ENCODE measurements around the gene B4GALT3. TPM values are rescaled to one million over a fixed set of nuclear protein-coding genes. Genes with fewer than 3 reads are reported as not detected.

Gene B4GALT3
- polyA plus RNA-seq, 1 donor: 22.2 TPM

DNA sequence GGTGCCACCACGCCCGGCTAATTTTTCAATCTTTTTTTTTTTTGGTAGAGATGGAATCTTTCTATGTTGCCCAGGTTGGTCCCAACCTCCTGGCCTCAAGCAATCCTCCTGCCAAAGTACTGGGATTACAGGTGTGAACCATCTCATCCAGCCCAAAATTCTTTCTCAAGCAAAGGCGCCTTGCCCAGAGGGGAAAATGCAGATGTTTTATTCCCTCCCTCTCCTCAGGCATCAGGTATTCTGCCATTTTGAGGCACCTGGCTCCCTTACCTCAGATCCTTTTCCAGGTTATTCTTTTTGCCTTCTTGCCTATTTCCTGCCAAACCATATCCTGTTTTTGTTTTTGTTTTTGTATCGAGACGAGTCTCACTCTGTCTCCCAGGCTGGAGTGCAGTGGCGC, 11.1 kb upstream of the B4GALT3 start:
- DNase-seq (ENCODE audit: low read depth): no peak

DNA sequence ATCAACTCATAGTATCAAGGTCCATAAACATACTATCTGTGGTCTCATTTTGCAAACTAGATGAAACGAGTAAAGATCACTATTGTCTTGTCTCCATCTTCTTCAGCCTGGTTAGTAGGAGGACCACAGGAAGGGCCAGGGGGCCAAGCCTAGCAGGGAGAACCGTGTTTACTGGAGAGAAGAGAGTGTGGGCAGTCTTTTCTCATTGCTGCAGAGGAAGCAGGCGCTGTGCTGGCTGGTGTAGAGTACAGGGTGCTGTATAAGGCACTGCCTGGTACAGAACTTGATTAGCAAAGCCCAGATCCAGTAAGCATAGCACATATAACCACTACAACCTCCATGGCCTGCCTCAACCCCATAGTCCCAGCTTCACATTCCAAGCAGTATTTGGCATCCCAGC, 10.0 kb upstream of the B4GALT3 start:
- no peak for DNase-seq (ENCODE audit: low read depth)

DNA sequence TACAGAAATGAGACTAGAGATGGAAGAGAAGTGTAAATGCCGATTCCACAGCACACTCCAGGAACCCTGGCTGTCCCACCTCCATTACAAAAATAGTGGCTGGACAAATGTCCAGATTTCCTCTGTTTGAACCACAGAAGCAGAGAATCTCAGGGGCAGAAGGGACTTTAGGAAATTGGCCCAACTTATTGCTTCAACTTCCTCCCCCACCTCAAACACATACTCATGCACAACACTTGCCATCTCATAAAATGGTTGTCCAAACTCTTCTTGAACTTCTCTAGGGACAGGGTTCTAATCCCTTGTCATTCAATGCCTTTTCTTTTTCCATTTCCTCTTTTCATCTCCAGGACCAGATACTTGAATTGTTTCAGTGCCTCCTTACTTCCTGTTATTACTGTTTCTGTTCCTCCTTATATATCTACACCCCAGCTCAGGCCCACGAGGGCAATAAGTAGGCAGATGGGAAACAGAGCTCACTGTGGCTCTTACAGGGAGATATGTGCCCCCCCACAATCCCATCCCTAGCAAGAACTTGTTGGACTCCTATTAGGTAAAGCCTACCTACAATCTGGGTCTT, 8.5 kb upstream of the B4GALT3 start:
- DNase-seq (ENCODE audit: low read depth): no peak

DNA sequence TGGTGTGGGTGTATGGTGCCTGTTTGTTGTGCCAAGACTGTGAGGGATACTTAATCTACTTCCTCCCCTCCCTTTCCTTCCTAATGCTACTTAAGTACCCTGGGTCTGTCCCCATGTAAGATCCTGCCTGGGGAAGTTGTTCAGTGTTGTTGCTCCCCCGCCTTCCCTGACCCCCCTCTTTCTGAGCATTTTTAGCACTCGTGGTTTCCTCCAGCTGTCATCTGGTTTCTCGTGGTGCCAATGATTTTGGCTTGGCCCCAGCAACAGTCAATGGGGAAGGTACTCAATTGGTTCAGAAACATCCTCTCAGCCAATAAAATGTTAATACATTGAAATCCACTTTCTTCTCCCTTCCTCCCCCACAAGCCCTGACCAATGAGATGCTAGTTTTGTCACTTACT, 8.0 kb upstream of the B4GALT3 start:
- DNase-seq (ENCODE audit: low read depth): no peak

DNA sequence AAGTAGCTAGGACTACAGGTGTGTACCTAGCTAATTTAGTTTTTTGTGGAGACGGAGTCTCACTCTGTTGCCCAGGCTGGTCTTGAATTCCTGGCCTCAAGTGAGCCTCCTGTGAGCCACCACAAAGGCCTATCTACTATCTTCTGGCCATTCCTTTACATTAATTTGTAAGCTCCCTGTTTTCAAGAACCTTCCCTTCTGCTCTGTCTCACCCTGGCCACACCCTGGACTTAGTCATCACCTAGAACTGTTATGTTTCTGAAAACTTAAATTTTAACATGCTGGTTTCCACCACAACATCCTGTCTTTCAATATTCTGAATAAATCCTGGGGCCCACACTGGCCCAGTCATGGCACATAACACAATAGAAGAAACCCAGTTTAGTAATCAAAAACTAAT, 4.9 kb upstream of the B4GALT3 start:
- no peak for DNase-seq (ENCODE audit: low read depth)

- no peak for DNase-seq (ENCODE audit: low read depth)
Measured at GRCh38 chr1:161180639-161181038, 3.3 kb upstream of the B4GALT3 start.

GRCh38 chr1:161179698-161180097, 2.4 kb upstream of the B4GALT3 start:
- no peak for DNase-seq (ENCODE audit: low read depth)

DNA sequence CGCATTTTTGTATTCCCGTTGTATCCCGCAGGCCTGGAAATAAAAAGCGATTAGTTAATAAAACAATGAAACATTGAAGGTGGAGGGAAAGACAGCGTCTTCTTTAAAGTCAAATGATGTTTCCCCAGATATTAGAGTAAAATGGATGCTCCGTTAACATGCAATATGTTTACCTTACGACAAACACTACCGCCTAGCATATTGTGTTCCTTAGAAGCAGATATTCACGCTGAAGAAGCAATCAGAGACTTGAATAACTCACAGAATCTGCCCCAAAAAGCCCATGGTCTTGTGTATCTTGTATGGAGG, 583 bp upstream of the B4GALT3 start:
- DNase-seq (ENCODE audit: low read depth): no peak

- DNase-seq (ENCODE audit: low read depth): no peak
Measured at GRCh38 chr1:161176468-161177111, 717 bp downstream of the B4GALT3 start.

DNA sequence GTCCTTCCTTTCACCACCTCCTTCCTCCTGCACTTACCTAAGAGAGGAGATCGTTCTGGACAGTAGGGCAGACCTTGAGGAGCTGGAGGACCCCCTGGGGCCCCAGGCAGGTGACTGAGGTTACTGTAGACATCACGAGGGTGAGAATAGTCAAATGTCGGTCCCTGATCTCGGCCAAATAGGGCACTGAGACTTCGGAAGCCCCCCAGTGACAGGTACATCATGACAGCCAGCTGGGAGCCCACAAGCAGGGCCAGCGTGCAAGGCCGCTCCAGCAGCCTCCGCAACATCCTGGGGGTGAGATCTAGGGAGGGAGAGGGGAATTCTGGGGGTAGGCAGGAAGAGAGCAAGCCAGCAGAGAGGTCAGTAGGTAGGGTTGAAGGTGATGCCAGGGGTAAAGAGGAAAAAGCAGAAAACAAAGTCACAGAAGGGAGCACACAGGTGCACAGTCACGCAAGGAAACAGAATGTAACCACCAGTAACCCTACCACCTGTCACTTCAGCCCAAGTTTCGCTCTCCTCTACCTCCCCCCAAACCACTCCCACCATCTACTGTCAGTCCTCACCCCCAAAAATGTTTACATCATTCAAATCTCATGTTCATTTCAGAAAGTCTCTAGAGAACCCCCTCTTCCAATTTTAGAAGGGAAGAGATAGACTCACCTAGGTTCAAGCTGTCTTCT, 1.4 kb downstream of the B4GALT3 start:
- no peak for DNase-seq (ENCODE audit: low read depth)

DNA sequence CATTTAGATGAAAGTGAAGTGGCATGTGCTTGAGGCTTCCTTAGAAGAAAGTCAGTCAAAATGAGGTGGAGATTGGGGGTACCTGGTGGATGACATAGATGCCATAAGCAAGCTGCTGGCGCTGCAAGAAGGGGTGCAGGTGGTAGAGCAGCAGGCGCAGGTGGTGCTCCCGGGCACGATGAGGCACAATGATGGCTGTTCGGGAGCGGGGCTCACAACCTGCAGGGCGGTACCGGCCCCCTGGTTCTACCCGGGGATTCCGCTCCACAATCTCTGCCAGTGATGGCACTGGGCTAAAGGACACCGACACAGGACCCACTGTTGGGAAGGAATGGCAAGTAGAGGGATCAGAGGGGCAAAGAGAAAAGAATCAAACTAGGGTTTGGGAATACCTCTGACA, 2.4 kb downstream of the B4GALT3 start:
- DNase-seq (ENCODE audit: low read depth): no peak

DNA sequence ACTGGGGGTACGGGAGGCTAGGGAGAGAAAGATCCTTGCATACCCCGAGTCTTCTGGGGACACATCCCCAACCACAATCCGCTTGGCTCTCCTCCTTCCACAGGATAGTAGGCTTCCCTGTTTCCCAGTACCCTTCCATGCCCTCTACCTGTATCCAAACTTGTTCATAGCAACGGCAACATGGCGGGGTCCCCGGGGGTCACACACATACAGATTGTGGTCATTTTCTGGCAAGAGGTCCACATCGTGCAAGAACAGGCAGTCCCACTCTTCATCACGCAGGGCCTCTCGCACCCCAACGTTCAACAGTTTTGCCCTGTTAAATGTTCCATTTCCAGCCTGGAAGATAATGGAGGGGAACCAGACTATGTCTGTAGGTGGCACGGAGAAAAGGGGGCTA, 3.6 kb downstream of the B4GALT3 start:
- no peak for DNase-seq (ENCODE audit: low read depth)

GRCh38 chr1:161172776-161173376, 4.4 kb downstream of the B4GALT3 start:
- DNase-seq (ENCODE audit: low read depth): no peak

GRCh38 chr1:161172349-161172748, 5.0 kb downstream of the B4GALT3 start:
- no peak for DNase-seq (ENCODE audit: low read depth)

GRCh38 chr1:161171696-161172095, 5.6 kb downstream of the B4GALT3 start:
- no peak for DNase-seq (ENCODE audit: low read depth)

DNA sequence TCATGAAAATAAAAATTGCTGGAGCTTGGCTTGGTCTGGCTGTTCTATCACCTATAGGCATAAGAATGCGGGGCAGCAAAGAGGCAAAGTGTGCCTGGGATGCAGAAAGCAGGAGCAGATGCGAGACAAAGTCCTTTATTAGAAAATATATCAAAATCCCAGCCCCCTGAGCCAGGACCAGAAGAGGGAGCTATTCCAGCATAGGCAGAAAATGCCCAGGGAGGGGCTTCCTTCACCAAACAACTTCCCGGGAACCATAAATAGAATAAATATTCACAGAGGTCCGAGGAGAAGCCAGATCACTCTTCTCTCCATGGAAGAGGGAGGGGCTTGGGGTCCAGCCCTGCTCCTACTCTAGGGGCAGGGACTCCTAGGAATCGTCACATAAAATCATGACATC, 6.1 kb downstream of the B4GALT3 start:
- no peak for DNase-seq (ENCODE audit: low read depth)

DNA sequence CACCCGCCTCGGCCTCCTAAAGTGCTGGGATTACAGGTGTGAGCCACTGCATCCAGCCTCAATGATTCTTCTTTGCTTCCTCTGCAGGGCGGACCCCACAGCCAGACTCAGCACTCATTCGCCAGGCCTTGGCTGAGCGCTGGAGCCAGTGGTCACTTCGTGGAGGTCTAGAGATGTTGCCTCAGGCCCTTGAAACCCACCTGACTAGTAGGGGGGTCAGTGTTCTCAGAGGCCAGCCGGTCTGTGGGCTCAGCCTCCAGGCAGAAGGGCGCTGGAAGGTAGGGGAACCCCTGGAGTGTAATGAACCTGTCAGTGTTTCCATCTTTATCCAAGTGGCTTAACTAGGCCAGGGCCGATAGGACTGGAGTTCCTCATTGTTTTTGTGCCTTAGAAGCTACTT, 8.4 kb downstream of the B4GALT3 start:
- DNase-seq (ENCODE audit: low read depth): no peak

GRCh38 chr1:161166669-161167548, 10.4 kb downstream of the B4GALT3 start:
- no peak for DNase-seq (ENCODE audit: low read depth)

DNA sequence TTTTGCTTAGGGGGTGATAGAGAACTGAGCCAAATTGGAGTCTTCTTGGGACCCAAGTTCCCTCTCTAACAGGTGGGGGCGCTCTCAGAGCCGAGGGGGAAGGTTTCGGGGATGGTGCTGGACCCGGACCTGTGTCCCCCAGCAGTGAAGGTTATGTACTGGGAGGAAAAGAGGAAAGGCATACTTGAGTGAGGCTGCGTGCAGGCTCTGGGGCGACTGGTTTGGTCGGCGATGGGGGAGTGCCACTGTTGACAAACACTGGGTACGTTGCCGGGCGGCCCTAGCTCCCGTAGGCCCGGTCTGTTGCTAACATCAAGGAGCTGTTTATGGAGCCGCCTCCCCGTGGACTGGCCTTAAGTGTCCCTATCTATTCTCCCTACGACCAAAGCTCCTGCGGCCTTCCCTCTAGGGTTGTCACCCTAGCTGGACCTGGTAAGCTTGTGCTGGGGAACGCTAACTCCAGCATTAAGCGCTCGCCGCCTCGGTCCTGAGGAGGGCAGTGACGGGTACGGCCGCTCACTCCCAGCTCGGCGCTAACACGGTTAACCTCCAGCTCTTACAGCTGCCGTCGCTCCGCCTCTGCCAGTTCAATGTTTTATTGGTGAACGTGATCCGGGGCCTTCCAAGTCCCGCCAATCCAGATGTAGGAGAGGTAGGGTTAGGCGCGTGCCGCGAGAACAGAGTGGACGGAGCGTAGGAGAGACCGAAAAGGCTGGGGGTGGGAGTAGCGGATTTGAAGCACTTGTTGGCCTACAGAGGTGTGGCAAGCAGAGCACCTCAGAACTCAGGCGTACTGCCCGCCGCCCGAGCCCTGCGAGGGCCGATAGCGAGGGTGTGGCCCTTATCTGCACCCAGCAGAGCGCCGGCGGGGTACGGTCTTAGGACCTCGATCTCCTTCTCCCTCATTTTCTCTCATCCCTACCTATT, 11.3 kb downstream of the B4GALT3 start, which contains the start of gene PPOX:
TSS of gene PPOX (plus strand) at position 685 of the 927 bp plus-strand sequence. CDS start 422 bp downstream, outside the sequence.
- peak; percentile 96 for DNase-seq (ENCODE audit: low read depth)

DNA sequence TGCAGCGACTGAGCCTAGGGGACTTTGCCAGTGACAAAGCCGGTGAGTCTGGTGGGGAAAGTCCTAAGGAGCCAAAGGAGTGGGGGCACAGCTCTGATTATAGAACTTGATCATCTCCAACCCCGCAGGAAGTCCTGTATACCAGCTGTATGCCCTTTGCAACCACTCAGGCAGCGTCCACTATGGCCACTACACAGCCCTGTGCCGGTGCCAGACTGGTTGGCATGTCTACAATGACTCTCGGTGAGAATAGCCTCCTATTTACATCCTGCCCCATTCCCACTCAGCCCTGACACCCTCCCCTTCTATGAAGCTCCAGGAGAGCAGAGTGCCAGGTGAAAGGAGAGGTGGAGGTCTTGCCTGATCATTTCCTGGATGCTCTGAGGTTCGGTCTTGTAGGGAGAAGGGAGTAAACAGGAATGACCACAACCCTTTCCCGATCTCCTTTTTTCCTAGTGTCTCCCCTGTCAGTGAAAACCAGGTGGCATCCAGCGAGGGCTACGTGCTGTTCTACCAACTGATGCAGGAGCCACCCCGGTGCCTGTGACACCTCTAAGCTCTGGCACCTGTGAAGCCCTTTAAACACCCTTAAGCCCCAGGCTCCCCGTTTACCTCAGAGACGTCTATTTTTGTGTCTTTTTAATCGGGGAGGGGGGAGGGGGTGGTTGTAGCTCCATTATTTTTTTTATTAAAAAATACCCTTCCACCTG, 12.3 kb downstream of the B4GALT3 start:
- no peak for DNase-seq (ENCODE audit: low read depth)

Measured in forelimb muscle (tissue), 1 donor.